Fibroblast of lung (primary cell): Measurements from ENCODE around the gene SLC66A1.

Experiments used
- CTCF ChIP-seq, 2 donors: IDR thresholded peaks in 1 of 2; conservative IDR thresholded peaks in 1 of 2; 1 replicate in 1 of 2; 2 replicates in 1 of 2; pipeline ENCODE4 v1.5.1; 2011 to 2012; ENCODE audit warnings: low read length in 2 of 2, control low read depth in 1 of 2, inconsistent platforms in 1 of 2, low read depth in 1 of 2, mild to moderate bottlenecking in 1 of 2
- EZH2 ChIP-seq: IDR thresholded peaks from 2 replicates; pipeline ENCODE4 v1.5.1; 2012; ENCODE audit warnings: low read length, control low read depth, mild to moderate bottlenecking; ENCODE audit errors: missing control alignments

GRCh38 chr1:19367584-19368041 lies 55.5 kb downstream of the SLC66A1 start:
- TF ChIP-seq CTCF (conservative IDR thresholded peaks at IDR 0.05 in 1 of 2, IDR thresholded peaks at IDR 0.05 in 1 of 2; ENCODE audit: low read depth in 1 of 2, low read length in 2 of 2) = no peak
- TF ChIP-seq EZH2 = no peak
